Measurements from ENCODE around the gene CYP2S1.

CYP2S1 gene

DNA sequence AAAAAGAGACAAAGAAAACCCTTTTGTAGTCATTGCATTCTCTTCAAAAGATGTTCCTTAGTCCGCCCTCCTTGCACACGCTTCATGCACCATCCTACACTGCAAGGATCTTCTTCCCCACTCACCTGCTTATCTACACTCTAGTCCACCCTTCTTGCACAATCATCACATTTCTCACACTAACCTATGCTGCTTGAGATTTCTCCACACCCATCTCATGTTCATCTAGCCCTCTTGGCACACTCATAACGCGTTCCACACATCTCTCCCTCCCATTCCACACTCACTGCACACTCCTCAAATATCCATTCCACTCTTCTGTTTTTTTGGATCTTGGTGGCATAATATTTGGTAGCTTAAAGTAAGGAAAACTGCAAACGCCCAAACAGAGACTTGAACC, 48.8 kb downstream of the CYP2S1 start:
- no peak overlapping the region for H3K4me3 ChIP-seq (ENCODE audit: low read depth, low read length)
- no peak overlapping the region for H3K4me2 ChIP-seq (ENCODE audit: low read length)
- no peak overlapping the region for H3K27ac ChIP-seq
- H2AFZ ChIP-seq = no peak overlapping the region
- no peak overlapping the region for H3K9ac ChIP-seq
- H3K4me1 ChIP-seq = no peaks in the 10 kb centered on the region
- H3K79me2 ChIP-seq = no peaks in the 10 kb centered on the region
- H3K36me3 ChIP-seq (ENCODE audit: control insufficient read depth, insufficient read depth, low read length) = no peaks in the 10 kb centered on the region
- H3K27me3 ChIP-seq (ENCODE audit: control insufficient read depth, insufficient read depth, low read length) = no peaks in the 10 kb centered on the region
- no peaks in the 10 kb centered on the region for H3K9me3 ChIP-seq (ENCODE audit: control insufficient read depth, low read length)
- TF ChIP-seq, protein P1, sequence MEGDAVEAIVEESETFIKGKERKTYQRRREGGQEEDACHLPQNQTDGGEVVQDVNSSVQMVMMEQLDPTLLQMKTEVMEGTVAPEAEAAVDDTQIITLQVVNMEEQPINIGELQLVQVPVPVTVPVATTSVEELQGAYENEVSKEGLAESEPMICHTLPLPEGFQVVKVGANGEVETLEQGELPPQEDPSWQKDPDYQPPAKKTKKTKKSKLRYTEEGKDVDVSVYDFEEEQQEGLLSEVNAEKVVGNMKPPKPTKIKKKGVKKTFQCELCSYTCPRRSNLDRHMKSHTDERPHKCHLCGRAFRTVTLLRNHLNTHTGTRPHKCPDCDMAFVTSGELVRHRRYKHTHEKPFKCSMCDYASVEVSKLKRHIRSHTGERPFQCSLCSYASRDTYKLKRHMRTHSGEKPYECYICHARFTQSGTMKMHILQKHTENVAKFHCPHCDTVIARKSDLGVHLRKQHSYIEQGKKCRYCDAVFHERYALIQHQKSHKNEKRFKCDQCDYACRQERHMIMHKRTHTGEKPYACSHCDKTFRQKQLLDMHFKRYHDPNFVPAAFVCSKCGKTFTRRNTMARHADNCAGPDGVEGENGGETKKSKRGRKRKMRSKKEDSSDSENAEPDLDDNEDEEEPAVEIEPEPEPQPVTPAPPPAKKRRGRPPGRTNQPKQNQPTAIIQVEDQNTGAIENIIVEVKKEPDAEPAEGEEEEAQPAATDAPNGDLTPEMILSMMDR (IDR thresholded peaks at IDR 0.05) = no peak

DNA sequence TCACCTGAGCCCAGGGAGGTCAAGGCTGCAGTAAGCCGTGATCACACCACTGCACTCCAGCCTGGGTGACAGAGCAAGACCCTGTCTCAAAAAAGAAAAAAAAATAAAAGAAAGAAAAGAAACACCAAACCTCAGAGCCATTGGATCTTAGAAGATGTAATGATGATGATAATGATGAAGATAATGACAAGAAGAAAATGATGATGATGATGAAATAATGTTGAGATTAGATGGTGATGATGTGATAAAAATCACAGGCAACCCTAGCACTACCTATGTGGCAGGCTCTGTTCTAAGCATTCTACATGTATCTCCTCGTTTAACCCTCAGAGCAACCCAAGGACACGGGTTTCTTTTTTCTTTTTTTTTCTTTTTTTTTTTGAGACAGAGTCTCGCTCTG, 51.1 kb downstream of the CYP2S1 start:
- Histone ChIP-seq H3K4me1 (no peaks in the 10 kb centered on the region), H3K4me3 (ENCODE audit: low read depth, low read length) (no peak overlapping the region), H3K9me3 (ENCODE audit: control insufficient read depth, low read length) (no peaks in the 10 kb centered on the region), H2AFZ (no peak overlapping the region), H3K27ac (no peak overlapping the region), H3K9ac (no peak overlapping the region), H3K36me3 (ENCODE audit: control insufficient read depth, insufficient read depth, low read length) (no peaks in the 10 kb centered on the region), H3K27me3 (ENCODE audit: control insufficient read depth, insufficient read depth, low read length) (no peaks in the 10 kb centered on the region), H3K79me2 (no peaks in the 10 kb centered on the region), H3K4me2 (ENCODE audit: low read length) (no peak overlapping the region)
- TF ChIP-seq, protein P1 (IDR thresholded peaks at IDR 0.05) = no peak

DNA sequence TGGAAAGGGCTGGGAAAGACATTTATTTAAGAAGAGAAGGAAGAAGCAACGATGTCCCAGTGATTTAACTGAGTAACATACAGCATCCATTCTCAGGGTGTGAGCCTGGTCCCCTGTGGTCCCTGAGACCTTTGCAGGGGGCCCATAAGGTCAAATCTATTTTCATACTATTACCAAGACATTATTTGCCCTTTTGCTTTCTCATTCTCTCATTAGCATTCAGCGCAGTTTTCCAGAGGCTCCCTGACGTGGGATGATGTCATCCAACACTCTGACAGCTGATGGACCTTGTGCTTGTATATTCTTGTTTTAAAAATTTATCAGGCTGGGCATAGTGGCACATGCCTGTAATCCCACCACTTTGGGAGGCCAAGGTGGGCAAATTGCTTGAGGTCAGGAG, 52.8 kb downstream of the CYP2S1 start:
- no peak overlapping the region for H3K4me2 ChIP-seq (ENCODE audit: low read length)
- no peak overlapping the region for H2AFZ ChIP-seq
- H3K27me3 ChIP-seq (ENCODE audit: control insufficient read depth, insufficient read depth, low read length) = no peaks in the 10 kb centered on the region
- no peak overlapping the region for H3K9ac ChIP-seq
- H3K27ac ChIP-seq = no peak overlapping the region
- no peaks in the 10 kb centered on the region for H3K79me2 ChIP-seq
- no peaks in the 10 kb centered on the region for H3K9me3 ChIP-seq (ENCODE audit: control insufficient read depth, low read length)
- no peaks in the 10 kb centered on the region for H3K36me3 ChIP-seq (ENCODE audit: control insufficient read depth, insufficient read depth, low read length)
- TF ChIP-seq, protein P1 (IDR thresholded peaks at IDR 0.05) = no peak
- H3K4me3 ChIP-seq (ENCODE audit: low read depth, low read length) = no peak overlapping the region
- no peaks in the 10 kb centered on the region for H3K4me1 ChIP-seq

DNA sequence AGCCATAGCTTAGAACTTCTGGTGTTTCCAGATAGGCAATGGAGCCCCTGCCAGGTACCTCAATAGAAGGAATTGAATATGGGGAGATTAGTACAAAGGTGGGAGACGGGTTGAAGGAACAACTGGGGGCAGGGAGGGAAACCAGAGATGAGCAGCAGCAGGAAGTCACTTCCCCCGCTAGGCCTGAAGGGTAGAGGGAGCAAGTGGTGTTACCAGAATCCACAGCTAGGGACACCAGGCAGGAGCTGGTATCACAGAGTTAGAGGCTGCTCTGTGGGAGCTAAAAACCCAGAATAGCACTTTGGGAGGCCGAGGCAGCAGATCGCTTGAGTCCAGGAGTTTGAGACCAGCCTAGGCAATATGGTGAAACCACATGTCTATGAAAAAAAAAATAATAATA, 55.9 kb downstream of the CYP2S1 start:
- H3K4me3 ChIP-seq (ENCODE audit: low read depth, low read length) = no peak overlapping the region
- no peak overlapping the region for H3K27ac ChIP-seq
- H3K4me1 ChIP-seq = no peaks in the 10 kb centered on the region
- H3K79me2 ChIP-seq = no peaks in the 10 kb centered on the region
- no peaks in the 10 kb centered on the region for H3K36me3 ChIP-seq (ENCODE audit: control insufficient read depth, insufficient read depth, low read length)
- no peak overlapping the region for H3K9ac ChIP-seq
- H3K27me3 ChIP-seq (ENCODE audit: control insufficient read depth, insufficient read depth, low read length) = no peaks in the 10 kb centered on the region
- H3K4me2 ChIP-seq (ENCODE audit: low read length) = no peak overlapping the region
- TF ChIP-seq, protein P1 (IDR thresholded peaks at IDR 0.05) = no peak
- no peaks in the 10 kb centered on the region for H3K9me3 ChIP-seq (ENCODE audit: control insufficient read depth, low read length)
- no peak overlapping the region for H2AFZ ChIP-seq

DNA sequence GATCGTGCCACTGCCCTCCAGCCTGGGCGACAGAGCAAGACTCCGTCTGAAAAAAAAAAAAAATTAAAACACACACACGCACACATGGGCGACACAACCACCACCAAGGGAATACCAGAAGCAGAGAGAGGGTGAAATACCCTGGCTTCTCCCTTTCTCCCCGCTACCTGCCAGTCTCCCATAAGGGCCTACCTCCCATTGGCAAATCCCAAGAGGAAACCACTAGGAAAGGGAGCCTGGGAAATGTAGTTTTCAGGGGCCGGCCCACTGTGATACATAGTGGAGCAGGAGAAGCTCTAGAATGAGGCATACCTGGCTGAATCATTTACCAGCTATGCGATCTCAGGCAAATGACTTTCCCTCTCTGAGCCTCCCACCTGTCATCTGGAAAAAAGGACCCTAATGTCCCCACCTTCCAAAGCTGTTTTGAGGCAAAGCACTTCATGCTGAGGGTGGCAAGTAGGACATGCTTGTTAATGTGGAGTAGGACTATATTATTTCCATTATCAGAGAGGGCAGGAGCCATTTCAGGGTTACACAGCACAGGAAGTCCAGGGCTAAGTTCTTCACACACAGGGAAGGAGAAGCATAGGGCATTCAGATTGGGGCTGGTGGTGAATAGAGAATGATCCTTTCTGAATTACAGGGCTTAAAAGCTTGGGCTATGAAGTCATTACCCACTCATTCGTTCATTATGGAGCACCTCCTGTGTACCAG, 56.8 kb downstream of the CYP2S1 start:
- H3K79me2 ChIP-seq = no peaks in the 10 kb centered on the region
- TF ChIP-seq, protein P1 (IDR thresholded peaks at IDR 0.05) = no peak
- no peak overlapping the region for H3K9ac ChIP-seq
- no peak overlapping the region for H3K27ac ChIP-seq
- no peaks in the 10 kb centered on the region for H3K27me3 ChIP-seq (ENCODE audit: control insufficient read depth, insufficient read depth, low read length)
- H3K4me1 ChIP-seq = no peaks in the 10 kb centered on the region
- no peak overlapping the region for H3K4me3 ChIP-seq (ENCODE audit: low read depth, low read length)
- H3K36me3 ChIP-seq (ENCODE audit: control insufficient read depth, insufficient read depth, low read length) = no peaks in the 10 kb centered on the region
- no peak overlapping the region for H2AFZ ChIP-seq
- no peaks in the 10 kb centered on the region for H3K9me3 ChIP-seq (ENCODE audit: control insufficient read depth, low read length)
- no peak overlapping the region for H3K4me2 ChIP-seq (ENCODE audit: low read length)
